Heart left ventricle (tissue), 13 donors: ENCODE measurements around the gene FAM76B.

ENCODE experiments used
- POLR2A ChIP-seq, 2 donors: fragments of 450-650 bp; IDR thresholded peaks; one replicate each; pipeline ENCODE4 v1.6.1; 2017; ENCODE audit warnings: antibody characterized with exemption in 2 of 2, mild to moderate bottlenecking in 2 of 2, moderate library complexity in 2 of 2
- TF ChIP-seq, protein P1 (sequence below), 12 donors: fragments of 200-600 bp; sonication (generic) in 4 of 12; IDR thresholded peaks; one replicate each; pipeline versions ENCODE4 v1.5.0 to v1.8.0; 2018 to 2022; ENCODE audit warnings: antibody characterized with exemption in 12 of 12, mild to moderate bottlenecking in 5 of 12
- donor health status: ischemic (EF 13 %, LVEDD 7.1; RV severe dilation, severe dysfunction).
- donor health status: DM: no; HTN: yes; CAD: no.
- donor health status: DM: no; HTN: no; CAD: no.
- donor health status: ischemic (EF 25% LVEDD 6.9; RV normal size, moderate dysfunction).
- donor health status: ischemic (EF 25% LVEDD 5.7; RV mildly dilated, moderate dysfunction).
- donor health status: ischemic (EF 35%, LVEDD 5.7; RV mildly dilated, moderate dysfunction).
- donor health status: nonischemic (EF 11% LVEDD 7.7; RV severe dilation, severe dysfunction).
- donor health status: DM: yes; HTN: yes; CAD: no.
- donor health status: PGD.
- donor health status: ischemic (EF 29% LVEDD 5.4; RV normal size, mild dysfunction).
- donor health status: nonischemic (EF 23%, LVEDD 6.1; RV moderate dilation, normal function).

DNA sequence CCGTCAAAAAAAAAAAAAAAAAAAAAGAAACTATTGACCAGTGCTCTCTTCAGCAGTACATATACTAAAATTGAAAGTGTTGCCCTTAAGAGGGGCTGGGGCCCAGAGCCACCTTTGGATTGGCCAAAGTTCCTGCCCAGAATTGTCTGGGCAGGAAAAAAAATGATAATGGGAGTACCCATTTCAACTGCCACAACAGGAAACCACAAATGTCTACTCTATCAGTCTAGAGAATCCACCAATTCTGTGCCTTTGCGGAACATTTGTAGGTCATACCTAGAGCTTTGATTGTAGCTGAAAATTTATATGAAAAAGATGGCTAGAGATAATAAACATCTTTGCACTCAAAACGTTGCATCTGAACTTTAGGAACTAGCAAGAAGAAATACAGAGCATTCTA is 69.4 kb downstream of the FAM76B start:
- TF ChIP-seq, protein P1, sequence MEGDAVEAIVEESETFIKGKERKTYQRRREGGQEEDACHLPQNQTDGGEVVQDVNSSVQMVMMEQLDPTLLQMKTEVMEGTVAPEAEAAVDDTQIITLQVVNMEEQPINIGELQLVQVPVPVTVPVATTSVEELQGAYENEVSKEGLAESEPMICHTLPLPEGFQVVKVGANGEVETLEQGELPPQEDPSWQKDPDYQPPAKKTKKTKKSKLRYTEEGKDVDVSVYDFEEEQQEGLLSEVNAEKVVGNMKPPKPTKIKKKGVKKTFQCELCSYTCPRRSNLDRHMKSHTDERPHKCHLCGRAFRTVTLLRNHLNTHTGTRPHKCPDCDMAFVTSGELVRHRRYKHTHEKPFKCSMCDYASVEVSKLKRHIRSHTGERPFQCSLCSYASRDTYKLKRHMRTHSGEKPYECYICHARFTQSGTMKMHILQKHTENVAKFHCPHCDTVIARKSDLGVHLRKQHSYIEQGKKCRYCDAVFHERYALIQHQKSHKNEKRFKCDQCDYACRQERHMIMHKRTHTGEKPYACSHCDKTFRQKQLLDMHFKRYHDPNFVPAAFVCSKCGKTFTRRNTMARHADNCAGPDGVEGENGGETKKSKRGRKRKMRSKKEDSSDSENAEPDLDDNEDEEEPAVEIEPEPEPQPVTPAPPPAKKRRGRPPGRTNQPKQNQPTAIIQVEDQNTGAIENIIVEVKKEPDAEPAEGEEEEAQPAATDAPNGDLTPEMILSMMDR (IDR thresholded peaks at IDR 0.05), result no peak
- no peak for TF ChIP-seq POLR2A (IDR thresholded peaks at IDR 0.05)
